Measurements from ENCODE around the gene DCPS. TPM values are rescaled to one million over a fixed set of nuclear protein-coding genes. Genes with fewer than 3 reads are reported as not detected.

The DCPS gene
- total RNA-seq, 1 experiment from 2014 or later: 52.6 TPM

DNA sequence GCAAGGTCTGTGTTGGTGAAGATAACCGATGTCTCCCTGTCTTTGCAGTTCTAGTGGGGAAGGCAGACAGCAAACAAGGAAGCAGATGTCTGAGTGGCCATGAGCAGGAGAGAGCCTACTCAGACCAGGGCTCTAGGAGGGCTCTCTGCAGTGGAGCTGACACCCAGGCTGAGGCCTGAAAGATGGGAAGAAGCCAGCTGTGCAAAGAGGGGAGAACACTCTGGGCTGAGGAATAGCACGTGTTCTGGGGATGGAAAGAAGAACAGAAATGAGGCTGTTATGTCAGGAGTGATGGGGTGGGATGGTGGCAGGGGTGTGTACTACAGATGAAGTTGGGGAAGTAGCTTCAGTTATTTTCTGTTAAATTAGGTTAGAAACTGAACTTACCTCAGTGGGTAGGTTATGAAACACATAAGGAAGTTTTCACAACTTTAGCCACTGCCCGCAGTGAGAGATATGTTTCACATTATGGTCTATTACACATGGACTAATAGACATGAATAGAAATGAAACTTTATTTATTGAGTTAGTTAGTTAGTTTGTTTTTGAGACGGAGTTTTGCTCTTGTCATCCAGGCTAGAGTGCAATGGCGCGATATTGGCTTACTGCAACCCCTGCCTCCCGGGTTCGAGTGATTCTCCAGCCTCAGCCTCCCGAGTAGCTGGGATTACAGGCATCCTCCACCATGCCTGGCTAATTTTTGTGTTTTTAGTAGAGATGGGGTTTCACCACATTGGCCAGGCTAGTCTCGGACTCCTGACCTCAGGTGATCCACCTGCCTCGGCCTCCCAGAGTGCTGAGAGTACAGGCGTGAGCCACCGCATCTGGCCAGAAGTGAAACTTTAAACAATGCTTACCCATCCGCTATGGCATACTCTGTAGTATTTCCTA, 7.8 kb downstream of the DCPS start:
- Histone ChIP-seq H3K27me3 (ENCODE audit: low read length) (no peaks in the 10 kb centered on the region), H3K9me3 (ENCODE audit: low read length) (no peaks in the 10 kb centered on the region), H3K79me2 (ENCODE audit: low read length) (peaks cover 13% of the 10 kb centered on the region), H3K36me3 (ENCODE audit: low read depth, low read length) (peaks cover 19% of the 10 kb centered on the region), H4K20me1 (ENCODE audit: low read length) (no peaks in the 10 kb centered on the region), H3K27ac (ENCODE audit: low read length) (0 out of 2 replicates have a peak overlapping the region, but pooled peaks have one; percentile 1), H3K4me2 (ENCODE audit: low read length) (no peak overlapping the region), H3F3A (ENCODE audit: low read length, unreplicated experiment) (no peaks in the 10 kb centered on the region), H3K4me1 (ENCODE audit: insufficient read depth, low read length) (peaks cover 29% of the 10 kb centered on the region), H3K9ac (ENCODE audit: low read length) (no peak overlapping the region), H3K4me3 (ENCODE audit: low read length) (no peak overlapping the region), H2AFZ (ENCODE audit: low read length) (no peak overlapping the region), H3K9me2 (replicated peaks; ENCODE audit: low read length) (no peaks in the 10 kb centered on the region)
- DNase-seq (no peak), ATAC-seq (no peak)
- TF ChIP-seq EZH2phosphoT487 (IDR thresholded peaks at IDR 0.05; ENCODE audit: borderline replicate concordance, low read length): no peak
- TF ChIP-seq, protein P1, sequence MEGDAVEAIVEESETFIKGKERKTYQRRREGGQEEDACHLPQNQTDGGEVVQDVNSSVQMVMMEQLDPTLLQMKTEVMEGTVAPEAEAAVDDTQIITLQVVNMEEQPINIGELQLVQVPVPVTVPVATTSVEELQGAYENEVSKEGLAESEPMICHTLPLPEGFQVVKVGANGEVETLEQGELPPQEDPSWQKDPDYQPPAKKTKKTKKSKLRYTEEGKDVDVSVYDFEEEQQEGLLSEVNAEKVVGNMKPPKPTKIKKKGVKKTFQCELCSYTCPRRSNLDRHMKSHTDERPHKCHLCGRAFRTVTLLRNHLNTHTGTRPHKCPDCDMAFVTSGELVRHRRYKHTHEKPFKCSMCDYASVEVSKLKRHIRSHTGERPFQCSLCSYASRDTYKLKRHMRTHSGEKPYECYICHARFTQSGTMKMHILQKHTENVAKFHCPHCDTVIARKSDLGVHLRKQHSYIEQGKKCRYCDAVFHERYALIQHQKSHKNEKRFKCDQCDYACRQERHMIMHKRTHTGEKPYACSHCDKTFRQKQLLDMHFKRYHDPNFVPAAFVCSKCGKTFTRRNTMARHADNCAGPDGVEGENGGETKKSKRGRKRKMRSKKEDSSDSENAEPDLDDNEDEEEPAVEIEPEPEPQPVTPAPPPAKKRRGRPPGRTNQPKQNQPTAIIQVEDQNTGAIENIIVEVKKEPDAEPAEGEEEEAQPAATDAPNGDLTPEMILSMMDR (conservative IDR thresholded peaks at IDR 0.05; ENCODE audit: low read depth, low read length): no peak
- TF ChIP-seq EZH2 (IDR thresholded peaks at IDR 0.05; ENCODE audit: low read length, unreplicated experiment): no peak
- POLR2A ChIA-PET (ENCODE audit: unreplicated experiment): no interaction called here
- CTCF ChIA-PET: interaction anchor here (0.5 to 1.6 kb wide), 2 partner anchors 12 to 169 kb away, joined by 4 to 25 read pairs; no protein-coding TSS in a partner anchor
- no TSS peak for BruUV-seq (replicated peaks)
- intact Hi-C loops (cut with micrococcal nuclease): loop anchor here (2.0 to 5.0 kb wide), 4 partner anchors 41 to 1036 kb away; no protein-coding TSS in a partner anchor

DNA sequence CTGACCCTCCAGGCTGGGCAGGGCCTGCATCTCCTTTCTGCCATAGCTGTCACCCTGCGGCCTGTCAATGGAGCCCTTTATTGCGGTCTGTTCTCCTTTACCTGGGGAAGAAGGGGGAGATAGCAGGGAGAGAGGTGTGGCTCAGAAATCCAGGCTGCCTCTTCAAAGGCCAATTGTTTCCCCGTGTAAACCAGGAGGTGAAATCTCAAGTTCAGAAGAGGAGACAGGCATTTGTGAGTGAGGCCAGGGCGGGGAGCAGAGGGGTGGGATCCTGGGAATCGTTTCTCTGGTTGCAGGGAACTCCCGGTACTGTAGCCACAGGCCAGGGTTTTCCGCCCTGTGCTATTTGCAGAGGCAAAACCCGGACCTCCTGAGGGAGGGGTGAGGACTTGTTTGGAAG, 9.1 kb downstream of the DCPS start:
- Histone ChIP-seq H3F3A (ENCODE audit: low read length, unreplicated experiment) (no peaks in the 10 kb centered on the region), H3K4me1 (ENCODE audit: insufficient read depth, low read length) (peaks cover 31% of the 10 kb centered on the region), H3K4me3 (ENCODE audit: low read length) (no peak overlapping the region), H3K27ac (ENCODE audit: low read length) (peak overlapping the region; percentile 57), H3K27me3 (ENCODE audit: low read length) (no peaks in the 10 kb centered on the region), H2AFZ (ENCODE audit: low read length) (no peak overlapping the region), H3K36me3 (ENCODE audit: low read depth, low read length) (peaks cover 19% of the 10 kb centered on the region), H3K9ac (ENCODE audit: low read length) (peak overlapping the region; percentile 10; the same call in 1 of the 2 replicates), H4K20me1 (ENCODE audit: low read length) (no peaks in the 10 kb centered on the region), H3K79me2 (ENCODE audit: low read length) (peaks cover 15% of the 10 kb centered on the region), H3K4me2 (ENCODE audit: low read length) (peak overlapping the region; percentile 37), H3K9me3 (ENCODE audit: low read length) (no peaks in the 10 kb centered on the region), H3K9me2 (replicated peaks; ENCODE audit: low read length) (no peaks in the 10 kb centered on the region)
- ChIA-PET POLR2A (ENCODE audit: unreplicated experiment) (no interaction called here), CTCF (interaction anchor here (0.7 kb wide), 1 partner anchor 46 kb away, joined by 3 read pairs; no protein-coding TSS in a partner anchor)
- no TSS peak for BruUV-seq (replicated peaks)
- DNase-seq (no peak), ATAC-seq (no peak)
- intact Hi-C loops (cut with micrococcal nuclease): loop anchor here (5.0 kb wide), 3 partner anchors 39 to 1034 kb away; no protein-coding TSS in a partner anchor
- no peak for TF ChIP-seq EZH2phosphoT487 (IDR thresholded peaks at IDR 0.05; ENCODE audit: borderline replicate concordance, low read length)
- TF ChIP-seq EZH2 (IDR thresholded peaks at IDR 0.05; ENCODE audit: low read length, unreplicated experiment): no peak
- TF ChIP-seq, protein P1 (conservative IDR thresholded peaks at IDR 0.05; ENCODE audit: low read depth, low read length): no peak

Data from PC-3 (cell line).